KMS-11 (cell line): Measurements from ENCODE around the gene CANX.

ENCODE experiments used
- H2AFZ ChIP-seq: fragments of 200-600 bp; sonication (generic); 2 replicates; pipeline ENCODE4 v1.6.1; 2016; ENCODE audit warnings: antibody characterized with exemption, mixed run types, low read depth
- H3K27ac ChIP-seq: fragments of 200-600 bp; sonication (generic); 2 replicates; pipeline ENCODE4 v1.6.1; 2016; ENCODE audit warnings: mild to moderate bottlenecking, mixed run types
- H3K27me3 ChIP-seq: fragments of 200-600 bp; sonication (generic); 2 replicates; pipeline ENCODE4 v1.6.1; 2017; ENCODE audit warnings: mild to moderate bottlenecking, low read depth, mixed run types, moderate library complexity; ENCODE audit not compliant: insufficient read depth
- H3K36me3 ChIP-seq: fragments of 200-600 bp; sonication (generic); 2 replicates; pipeline ENCODE4 v1.6.1; 2017; ENCODE audit warnings: mild to moderate bottlenecking, mixed run types; ENCODE audit not compliant: insufficient read depth
- H3K4me1 ChIP-seq: fragments of 200-600 bp; sonication (generic); 2 replicates; pipeline ENCODE4 v1.6.1; 2016; ENCODE audit warnings: mild to moderate bottlenecking, low read depth, mixed run types; ENCODE audit not compliant: poor library complexity, severe bottlenecking
- H3K4me2 ChIP-seq: fragments of 200-600 bp; sonication (generic); 2 replicates; pipeline ENCODE4 v1.7.0; 2016; ENCODE audit warnings: mild to moderate bottlenecking, mixed run types
- H3K4me3 ChIP-seq: fragments of 200-600 bp; sonication (generic); IDR thresholded peaks from 2 replicates; pipeline ENCODE4 v1.6.1; 2017; ENCODE audit warnings: low read depth, low read length, mixed read lengths; ENCODE audit not compliant: insufficient read depth
- H3K79me2 ChIP-seq: fragments of 200-600 bp; sonication (generic); 2 replicates; pipeline ENCODE4 v1.6.1; 2016; ENCODE audit warnings: low read depth, mixed run types; ENCODE audit not compliant: insufficient read depth
- H3K9ac ChIP-seq: fragments of 200-600 bp; sonication (generic); 2 replicates; pipeline ENCODE4 v1.6.1; 2016; ENCODE audit warnings: mild to moderate bottlenecking, mixed run types
- H4K20me1 ChIP-seq: fragments of 200-600 bp; sonication (generic); 2 replicates; pipeline ENCODE4 v1.6.1; 2016; ENCODE audit warnings: mild to moderate bottlenecking, mixed run types; ENCODE audit not compliant: insufficient read depth
- TF ChIP-seq, protein P1 (sequence below): fragments of 200-600 bp; sonication (generic); conservative IDR thresholded peaks from 2 replicates; pipeline ENCODE4 v1.6.1; 2017; ENCODE audit warnings: low read depth, mild to moderate bottlenecking, antibody characterized with exemption, low read length, moderate library complexity, mixed read lengths

CANX gene

DNA sequence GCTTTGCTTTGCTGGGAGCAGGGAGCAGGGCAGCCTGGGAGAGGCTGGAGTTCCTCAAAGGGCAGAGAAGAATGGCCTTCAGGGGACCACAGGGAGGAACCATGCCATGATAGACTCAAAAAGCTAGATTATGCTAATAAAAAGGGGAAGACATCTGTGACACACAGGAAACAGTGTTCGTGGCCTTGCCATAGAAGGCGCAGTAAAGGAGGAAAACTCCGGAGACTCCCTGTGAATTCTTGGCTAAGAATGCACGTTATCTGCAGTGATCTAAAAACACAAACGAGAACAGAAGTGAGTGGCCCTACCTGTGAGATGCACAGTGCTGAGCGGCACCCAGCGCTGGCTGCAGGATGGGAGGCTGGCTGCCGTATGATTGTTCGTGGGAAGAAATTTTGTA is 79.1 kb downstream of the CANX start:
- no peaks in the 10 kb centered on the region for H3K79me2 ChIP-seq
- TF ChIP-seq, protein P1, sequence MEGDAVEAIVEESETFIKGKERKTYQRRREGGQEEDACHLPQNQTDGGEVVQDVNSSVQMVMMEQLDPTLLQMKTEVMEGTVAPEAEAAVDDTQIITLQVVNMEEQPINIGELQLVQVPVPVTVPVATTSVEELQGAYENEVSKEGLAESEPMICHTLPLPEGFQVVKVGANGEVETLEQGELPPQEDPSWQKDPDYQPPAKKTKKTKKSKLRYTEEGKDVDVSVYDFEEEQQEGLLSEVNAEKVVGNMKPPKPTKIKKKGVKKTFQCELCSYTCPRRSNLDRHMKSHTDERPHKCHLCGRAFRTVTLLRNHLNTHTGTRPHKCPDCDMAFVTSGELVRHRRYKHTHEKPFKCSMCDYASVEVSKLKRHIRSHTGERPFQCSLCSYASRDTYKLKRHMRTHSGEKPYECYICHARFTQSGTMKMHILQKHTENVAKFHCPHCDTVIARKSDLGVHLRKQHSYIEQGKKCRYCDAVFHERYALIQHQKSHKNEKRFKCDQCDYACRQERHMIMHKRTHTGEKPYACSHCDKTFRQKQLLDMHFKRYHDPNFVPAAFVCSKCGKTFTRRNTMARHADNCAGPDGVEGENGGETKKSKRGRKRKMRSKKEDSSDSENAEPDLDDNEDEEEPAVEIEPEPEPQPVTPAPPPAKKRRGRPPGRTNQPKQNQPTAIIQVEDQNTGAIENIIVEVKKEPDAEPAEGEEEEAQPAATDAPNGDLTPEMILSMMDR, result no peak
- H3K4me1 ChIP-seq, result no peaks in the 10 kb centered on the region
- no peak overlapping the region for H3K27ac ChIP-seq
- no peak overlapping the region for H3K9ac ChIP-seq
- no peaks in the 10 kb centered on the region for H3K36me3 ChIP-seq
- H4K20me1 ChIP-seq, result no peaks in the 10 kb centered on the region
- no peak overlapping the region for H3K4me2 ChIP-seq
- H3K27me3 ChIP-seq, result no peaks in the 10 kb centered on the region
- no peak overlapping the region for H2AFZ ChIP-seq
- H3K4me3 ChIP-seq, result no peak overlapping the region

DNA sequence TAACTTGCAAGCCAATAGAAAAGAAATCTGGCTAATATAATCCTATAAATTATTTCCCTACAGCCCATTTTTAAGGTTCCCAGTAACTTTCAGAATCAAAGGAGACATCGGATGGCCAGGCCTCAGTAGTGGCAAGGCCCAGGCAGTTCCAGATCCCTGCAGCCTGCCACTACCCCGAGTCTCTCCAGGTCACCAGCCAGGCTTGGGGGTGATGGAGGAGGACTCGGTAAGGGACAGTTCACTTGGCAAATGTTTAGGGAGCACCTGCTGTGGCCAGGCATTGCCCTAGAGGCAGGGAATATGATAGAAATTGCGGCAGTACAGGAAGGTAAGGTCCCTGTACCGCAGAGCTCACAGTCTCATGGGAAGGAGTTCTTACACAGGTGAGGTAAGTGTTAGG is 79.8 kb downstream of the CANX start:
- H3K36me3 ChIP-seq, result no peaks in the 10 kb centered on the region
- no peak overlapping the region for H3K27ac ChIP-seq
- no peak overlapping the region for H2AFZ ChIP-seq
- TF ChIP-seq, protein P1, result no peak
- H3K4me3 ChIP-seq, result no peak overlapping the region
- no peaks in the 10 kb centered on the region for H3K4me1 ChIP-seq
- H3K27me3 ChIP-seq, result no peaks in the 10 kb centered on the region
- H3K4me2 ChIP-seq, result no peak overlapping the region
- no peaks in the 10 kb centered on the region for H3K79me2 ChIP-seq
- H4K20me1 ChIP-seq, result no peaks in the 10 kb centered on the region
- no peak overlapping the region for H3K9ac ChIP-seq

GRCh38 chr5:179779826-179780225 is 81.1 kb downstream of the CANX start:
- Histone ChIP-seq H3K79me2 (no peaks in the 10 kb centered on the region), H3K4me2 (no peak overlapping the region), H3K9ac (no peak overlapping the region), H3K27me3 (no peaks in the 10 kb centered on the region), H3K4me3 (no peak overlapping the region), H4K20me1 (no peaks in the 10 kb centered on the region), H3K36me3 (no peaks in the 10 kb centered on the region), H3K4me1 (no peaks in the 10 kb centered on the region), H2AFZ (no peak overlapping the region), H3K27ac (no peak overlapping the region)
- TF ChIP-seq, protein P1, result no peak

- Histone ChIP-seq H3K4me3 (no peak overlapping the region), H4K20me1 (no peaks in the 10 kb centered on the region), H2AFZ (no peak overlapping the region), H3K4me2 (no peak overlapping the region), H3K27me3 (no peaks in the 10 kb centered on the region), H3K27ac (no peak overlapping the region), H3K9ac (no peak overlapping the region), H3K79me2 (no peaks in the 10 kb centered on the region), H3K4me1 (no peaks in the 10 kb centered on the region), H3K36me3 (no peaks in the 10 kb centered on the region)
- TF ChIP-seq, protein P1, result no peak
Observed at GRCh38 chr5:179780362-179780761, 81.6 kb downstream of the CANX start.
